ENCODE measurements around the gene CATSPER1. TPM values are rescaled to one million over a fixed set of nuclear protein-coding genes. Genes with fewer than 3 reads are reported as not detected.

CATSPER1 gene
- total and polyA plus RNA-seq, 2 of the 13 experiments (the other 11 are each of a cell fraction or from before 2014, with no cell fraction given): 0.17 TPM; not detected in 1

DNA sequence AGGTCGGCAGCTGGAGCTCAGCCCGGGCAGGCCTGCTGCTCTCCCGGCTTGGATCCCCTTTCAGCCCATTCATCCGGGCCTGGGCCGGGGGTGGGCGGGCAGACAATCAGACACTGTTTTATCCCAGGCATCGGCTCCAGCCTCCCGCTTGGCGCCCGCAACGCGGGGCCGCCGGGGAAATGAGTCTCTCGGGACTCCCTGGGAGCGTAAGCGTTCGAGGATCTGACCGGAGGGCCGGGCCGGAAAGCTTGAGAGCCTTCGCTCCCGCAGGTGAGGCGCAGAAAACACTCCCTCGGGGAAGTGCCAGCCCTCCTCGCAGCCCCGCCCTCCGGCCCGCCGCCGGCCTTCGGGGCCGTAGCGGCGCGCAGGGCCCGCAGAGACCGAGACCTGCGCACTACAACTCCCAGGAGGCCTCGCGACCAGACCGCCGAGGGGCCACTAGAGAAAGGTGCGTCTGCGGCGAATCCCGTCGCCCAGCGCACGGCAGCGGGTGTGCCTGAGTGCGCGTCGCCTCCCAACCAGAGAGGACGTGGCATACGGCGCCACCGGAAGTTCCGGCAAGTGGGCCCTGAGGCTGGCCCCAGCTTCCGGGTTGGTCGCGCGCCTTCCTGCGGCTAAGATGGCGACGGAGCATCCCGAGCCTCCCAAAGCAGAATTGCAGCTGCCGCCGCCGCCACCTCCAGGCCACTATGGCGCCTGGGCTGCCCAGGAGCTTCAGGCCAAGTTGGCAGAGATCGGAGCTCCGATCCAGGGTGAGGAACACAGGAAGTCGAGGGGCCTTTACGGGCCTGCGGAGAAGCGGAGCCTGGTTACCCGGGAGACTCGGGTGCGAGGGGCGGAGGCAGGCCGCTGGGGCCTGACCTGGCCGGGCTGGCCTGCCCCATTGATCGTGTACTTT is 25.7 kb upstream of the CATSPER1 start, which contains the start of gene SF3B2 (continued):
- TF ChIP-seq, protein P1, sequence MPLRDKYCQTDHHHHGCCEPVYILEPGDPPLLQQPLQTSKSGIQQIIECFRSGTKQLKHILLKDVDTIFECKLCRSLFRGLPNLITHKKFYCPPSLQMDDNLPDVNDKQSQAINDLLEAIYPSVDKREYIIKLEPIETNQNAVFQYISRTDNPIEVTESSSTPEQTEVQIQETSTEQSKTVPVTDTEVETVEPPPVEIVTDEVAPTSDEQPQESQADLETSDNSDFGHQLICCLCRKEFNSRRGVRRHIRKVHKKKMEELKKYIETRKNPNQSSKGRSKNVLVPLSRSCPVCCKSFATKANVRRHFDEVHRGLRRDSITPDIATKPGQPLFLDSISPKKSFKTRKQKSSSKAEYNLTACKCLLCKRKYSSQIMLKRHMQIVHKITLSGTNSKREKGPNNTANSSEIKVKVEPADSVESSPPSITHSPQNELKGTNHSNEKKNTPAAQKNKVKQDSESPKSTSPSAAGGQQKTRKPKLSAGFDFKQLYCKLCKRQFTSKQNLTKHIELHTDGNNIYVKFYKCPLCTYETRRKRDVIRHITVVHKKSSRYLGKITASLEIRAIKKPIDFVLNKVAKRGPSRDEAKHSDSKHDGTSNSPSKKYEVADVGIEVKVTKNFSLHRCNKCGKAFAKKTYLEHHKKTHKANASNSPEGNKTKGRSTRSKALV (CRISPR knock-in tag; IDR thresholded peaks at IDR 0.05): no peak
- TF ChIP-seq ZBTB43 (CRISPR knock-in tag; conservative IDR thresholded peaks at IDR 0.05) (no peak), HNRNPK (IDR thresholded peaks at IDR 0.05; ENCODE audit: low read depth, low read length, poor library complexity, severe bottlenecking) (no peak), HHEX (CRISPR knock-in tag; IDR thresholded peaks at IDR 0.05) (no peak), ZSCAN29 (CRISPR knock-in tag; conservative IDR thresholded peaks at IDR 0.05) (peak; percentile 78), ATM (IDR thresholded peaks at IDR 0.05; ENCODE audit: borderline replicate concordance) (no peak), SNAI1 (CRISPR knock-in tag; IDR thresholded peaks at IDR 0.05; ENCODE audit: borderline replicate concordance) (0 out of 2 replicates have a peak, but pooled peaks have one; percentile 31), ZGPAT (CRISPR knock-in tag; IDR thresholded peaks at IDR 0.05) (peak; percentile 96), UBTF (CRISPR knock-in tag; IDR thresholded peaks at IDR 0.05) (peak; percentile 94), BHLHE40 (IDR thresholded peaks at IDR 0.05; ENCODE audit: low read length) (no peak; the same call in 1 of the 2 replicates), CERS6 (CRISPR knock-in tag; IDR thresholded peaks at IDR 0.05) (no peak), ZSCAN20 (CRISPR knock-in tag; IDR thresholded peaks at IDR 0.05; ENCODE audit: borderline replicate concordance) (no peak), ZNF335 (CRISPR knock-in tag; IDR thresholded peaks at IDR 0.05) (peak; percentile 96), NFYC (CRISPR knock-in tag; IDR thresholded peaks at IDR 0.05) (peak; percentile 90), MAF1 (CRISPR knock-in tag; IDR thresholded peaks at IDR 0.05; ENCODE audit: borderline replicate concordance) (no peak), BRCA1 (CRISPR knock-in tag; IDR thresholded peaks at IDR 0.05) (no peak; the same call in 1 of the 2 replicates), ZNF10 (CRISPR knock-in tag; IDR thresholded peaks at IDR 0.05; ENCODE audit: borderline replicate concordance, low read depth) (no peak), ZBTB34 (CRISPR knock-in tag; IDR thresholded peaks at IDR 0.05) (peak; percentile 68; the same call in 1 of the 2 replicates)
